HL-60 (cell line): ENCODE measurements around the gene LCN6.

Source experiments
- DNase-seq, 2 experiments: peaks; one replicate each; pipeline ENCODE4 v3.0.0-alpha.2; 2010 to 2020; ENCODE audit warnings: low read depth in 1 of 2, low spot score in 1 of 2
- H3K27ac ChIP-seq: fragments of 250-450 bp; sonication (Bioruptor Pico); replicated peaks from 2 replicates; pipeline ENCODE4 v1.5.1; 2020; ENCODE audit warnings: mild to moderate bottlenecking, moderate library complexity
- H3K27me3 ChIP-seq: fragments of 250-450 bp; sonication (Bioruptor Pico); 2 replicates; pipeline ENCODE4 v1.5.1; 2021; ENCODE audit warnings: mild to moderate bottlenecking, moderate library complexity; ENCODE audit not compliant: insufficient read depth, poor library complexity, severe bottlenecking
- H3K4me3 ChIP-seq: replicated peaks from 2 replicates; pipeline ENCODE4 v1.5.1; 2011; ENCODE audit warnings: mild to moderate bottlenecking, control low read depth, low read length; ENCODE audit not compliant: insufficient read depth
- CTCF ChIP-seq: IDR thresholded peaks from one replicate; pipeline ENCODE4 v1.5.1; 2011; ENCODE audit warnings: low read length, control low read depth, inconsistent platforms; ENCODE audit not compliant: insufficient read depth
- GABPA ChIP-seq: IDR thresholded peaks from 2 replicates; pipeline ENCODE4 v1.6.1; 2012; ENCODE audit warnings: low read depth
- POLR2AphosphoS5 ChIP-seq: IDR thresholded peaks from 2 replicates; pipeline ENCODE4 v1.6.1; 2012; ENCODE audit warnings: low read depth
- REST ChIP-seq: IDR thresholded peaks from 2 replicates; pipeline ENCODE4 v1.6.1; 2012; ENCODE audit warnings: low read depth; ENCODE audit not compliant: insufficient replicate concordance
- SPI1 ChIP-seq: IDR thresholded peaks from 2 replicates; pipeline ENCODE4 v1.6.1; 2012; ENCODE audit warnings: low read depth, mild to moderate bottlenecking, borderline replicate concordance

LCN6 gene

GRCh38 chr9:136794281-136794999 is 46.1 kb upstream of the LCN6 start:
- no peak for DNase-seq
- TF ChIP-seq GABPA (no peak), CTCF (no peak), POLR2AphosphoS5 (no peak), REST (no peak), SPI1 (no peak)
- peak overlapping the region; percentile 28 for H3K27ac ChIP-seq
- H3K4me3 ChIP-seq, result no peak overlapping the region
- H3K27me3 ChIP-seq, result peaks cover 10% of the 10 kb centered on the region

- TF ChIP-seq POLR2AphosphoS5, result no peak
- TF ChIP-seq SPI1, result no peak
- no peak for TF ChIP-seq GABPA
- DNase-seq, result no peak
- Histone ChIP-seq H3K4me3 (no peak overlapping the region), H3K27me3 (peaks cover 1% of the 10 kb centered on the region), H3K27ac (no peak overlapping the region)
Measured at GRCh38 chr9:136793086-136793946, 45.0 kb upstream of the LCN6 start.

- peak overlapping the region; percentile 82 for H3K27ac ChIP-seq
- TF ChIP-seq POLR2AphosphoS5, result no peak
- no peak for TF ChIP-seq SPI1
- TF ChIP-seq REST, result no peak
- TF ChIP-seq GABPA, result no peak
- TF ChIP-seq CTCF, result no peak
- H3K4me3 ChIP-seq, result peak overlapping the region; percentile 84
- H3K27me3 ChIP-seq, result no peaks in the 10 kb centered on the region
- DNase-seq, result no peak
Measured at GRCh38 chr9:136792321-136793085, 44.2 kb upstream of the LCN6 start.
